ENCODE results near the gene ZNF599.
A peak's percentile ranks its signal among the peaks of the same experiment; 100 is the strongest.

The ZNF599 gene

GRCh38 chr19:34734537-34735103, 38.4 kb downstream of the ZNF599 start:
- DNase-seq, result peak in 2 of 5 donors; percentile 67 to 85

GRCh38 chr19:34733746-34734536, 39.1 kb downstream of the ZNF599 start, which contains the start of gene ZNF181:
Gene ZNF181 (plus strand): TSS chr19:34734243. CDS start chr19:34735038, 795 bp downstream.
- peak; percentile 50 to 86 (median 66) for DNase-seq

- no peak for DNase-seq
These were observed 39.7 kb downstream of the ZNF599 start for GRCh38 chr19:34733266-34733745.

- no peak for DNase-seq
These were observed 40.3 kb downstream of the ZNF599 start for GRCh38 chr19:34732612-34733211.

GRCh38 chr19:34731964-34732363, 41.1 kb downstream of the ZNF599 start:
- no peak for DNase-seq

GRCh38 chr19:34731019-34731829, 41.8 kb downstream of the ZNF599 start:
- no peak for DNase-seq

- no peak for DNase-seq
These were observed 47.6 kb downstream of the ZNF599 start for GRCh38 chr19:34725400-34725799.

- DNase-seq, result no peak
These were observed 50.7 kb downstream of the ZNF599 start for GRCh38 chr19:34722353-34722752.

GRCh38 chr19:34715357-34715756, 57.7 kb downstream of the ZNF599 start:
- no peak for DNase-seq

- no peak for DNase-seq
These were observed 59.8 kb downstream of the ZNF599 start for GRCh38 chr19:34713262-34713637.

- peak in 4 of 5 donors; percentile 32 to 66 (median 56) for DNase-seq
These were observed 60.4 kb downstream of the ZNF599 start for GRCh38 chr19:34712395-34713261.

GRCh38 chr19:34711890-34712289, 61.1 kb downstream of the ZNF599 start:
- DNase-seq, result no peak
